Activated CD8-positive, alpha-beta memory T cell treated with anti-CD3 and anti-CD28 coated beads for 48 hours (primary cell): ENCODE data around the gene CREB1.

ENCODE experiments used
- DNase-seq, 3 experiments: peaks; one replicate each; pipeline ENCODE4 v3.0.0-alpha.2; 2020; ENCODE audit warnings: low read depth in 2 of 3, low spot score in 2 of 3

Gene CREB1

DNA sequence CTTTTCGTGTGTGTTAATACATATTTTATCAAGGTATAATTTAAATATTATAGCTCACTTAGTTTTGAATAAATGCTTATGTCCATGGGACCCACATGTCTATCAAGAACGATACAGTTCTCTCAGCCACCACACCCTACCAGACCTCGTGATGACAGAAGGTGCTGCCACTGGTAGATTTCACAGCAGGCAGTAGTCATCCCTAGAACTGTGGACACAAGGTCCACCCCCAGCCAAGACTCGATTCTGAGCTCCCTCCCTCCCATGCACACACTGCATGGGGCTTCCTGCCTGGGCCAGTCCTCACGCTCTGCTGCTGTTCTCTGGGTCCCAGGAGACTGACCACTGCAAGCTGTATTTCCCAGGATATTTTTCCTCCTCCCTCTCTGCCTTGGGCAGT lies 26.5 kb upstream of the CREB1 start:
- no peak for DNase-seq

DNA sequence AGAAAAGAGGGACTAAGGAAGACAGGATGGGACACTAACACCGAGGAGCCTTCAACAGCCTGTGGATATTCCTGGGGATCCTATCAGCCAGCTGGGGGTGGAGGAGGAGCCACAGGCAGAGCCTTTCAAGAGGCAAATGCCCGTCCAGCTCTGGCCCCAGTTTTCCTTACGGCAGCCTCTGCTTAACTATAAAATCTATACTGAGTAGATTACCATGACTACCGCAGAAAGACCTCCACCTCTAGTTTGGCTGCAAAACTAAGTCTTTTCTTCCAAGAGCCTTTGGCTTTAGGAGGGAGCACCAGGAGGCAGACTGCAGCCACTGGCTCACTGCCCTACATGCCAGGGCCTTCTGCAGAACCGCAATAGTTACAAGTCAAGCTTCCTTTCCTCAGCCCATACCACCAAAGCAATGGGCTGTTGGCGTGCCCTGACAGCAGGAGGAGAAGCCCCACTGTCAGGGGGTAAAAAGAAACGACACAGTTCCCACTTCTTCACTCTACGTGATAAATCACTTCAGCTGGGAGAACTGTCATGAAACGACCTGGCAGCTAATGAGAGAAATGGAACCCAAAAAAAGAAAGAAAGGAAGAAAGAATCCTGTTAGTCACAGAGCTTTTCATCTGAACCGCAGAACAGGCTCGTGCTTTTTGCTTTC lies 25.1 kb upstream of the CREB1 start:
- no peak for DNase-seq

DNA sequence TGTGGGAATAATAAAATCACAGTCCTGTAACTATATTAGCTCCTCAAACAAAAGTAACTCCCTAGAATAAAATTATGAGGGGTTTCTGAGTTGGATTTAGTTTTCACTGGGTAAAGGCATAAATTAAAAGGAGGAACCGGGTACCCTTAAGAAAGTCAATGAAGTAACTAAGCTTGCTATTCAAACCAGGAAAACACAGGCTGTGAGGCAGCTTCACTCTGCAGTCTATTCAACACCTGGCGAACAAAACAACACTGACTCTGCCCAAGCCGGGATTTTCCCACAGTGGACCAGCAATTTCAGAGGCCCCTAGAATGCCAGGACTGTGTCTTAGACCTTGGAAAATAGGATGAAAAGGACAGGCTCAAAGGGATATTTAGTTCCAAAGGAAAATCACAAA lies 24.6 kb upstream of the CREB1 start:
- DNase-seq = no peak

DNA sequence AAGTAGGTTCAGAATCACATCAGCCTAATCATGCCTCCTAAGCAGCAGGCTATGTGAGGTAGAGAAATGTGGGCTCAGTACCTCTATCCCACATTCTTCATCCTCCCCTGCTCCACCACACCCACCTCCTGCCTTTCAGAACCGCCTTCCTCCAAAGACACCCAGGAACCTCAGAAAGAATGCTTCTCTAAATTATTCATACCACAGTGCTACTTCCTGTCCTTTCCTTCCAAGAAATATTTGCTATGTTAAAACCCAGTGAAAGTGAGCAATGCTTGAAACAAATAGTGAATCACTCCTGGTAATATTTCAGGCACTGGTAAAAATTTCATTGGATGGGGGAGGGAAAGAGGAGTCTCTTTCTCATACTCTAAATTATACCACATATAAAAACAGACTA lies 24.0 kb upstream of the CREB1 start:
- no peak for DNase-seq

DNA sequence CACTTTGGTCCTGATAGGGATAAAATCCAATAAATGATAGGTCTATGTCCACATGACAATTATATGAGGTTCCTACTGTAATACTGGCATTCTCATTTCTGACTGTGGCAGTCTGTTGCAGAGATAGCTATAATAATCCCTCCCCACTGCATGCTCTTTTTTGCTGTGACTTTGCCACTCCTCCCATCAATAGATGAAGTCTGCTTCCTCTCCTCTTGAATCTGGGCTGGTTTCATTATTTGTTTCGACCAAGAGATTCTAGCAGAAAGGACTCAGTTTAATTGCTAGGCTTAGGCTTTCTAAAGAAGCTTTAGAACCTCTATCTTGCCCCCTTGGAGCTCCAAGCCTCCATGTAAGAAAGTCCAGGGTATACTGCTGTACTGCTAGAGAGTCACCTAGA lies 23.3 kb upstream of the CREB1 start:
- DNase-seq = no peak

DNA sequence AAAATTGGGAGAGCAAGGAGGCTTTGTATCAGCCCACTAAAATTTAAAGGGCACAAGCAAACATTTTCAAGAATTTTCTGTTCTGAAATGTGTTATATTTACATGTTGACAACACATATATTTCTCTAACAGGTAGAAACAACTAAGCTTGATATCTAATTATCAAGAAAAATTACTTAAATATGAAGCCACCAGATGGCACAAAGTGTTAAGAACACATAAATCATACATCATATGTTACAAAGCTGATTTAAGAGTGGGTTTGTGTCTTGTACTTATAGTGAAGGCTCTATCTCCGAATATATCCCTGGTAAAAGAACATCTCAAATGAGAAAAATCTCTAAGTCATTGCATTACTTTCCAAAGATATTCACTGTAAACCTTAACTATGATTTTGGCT lies 19.6 kb upstream of the CREB1 start:
- DNase-seq = no peak

DNA sequence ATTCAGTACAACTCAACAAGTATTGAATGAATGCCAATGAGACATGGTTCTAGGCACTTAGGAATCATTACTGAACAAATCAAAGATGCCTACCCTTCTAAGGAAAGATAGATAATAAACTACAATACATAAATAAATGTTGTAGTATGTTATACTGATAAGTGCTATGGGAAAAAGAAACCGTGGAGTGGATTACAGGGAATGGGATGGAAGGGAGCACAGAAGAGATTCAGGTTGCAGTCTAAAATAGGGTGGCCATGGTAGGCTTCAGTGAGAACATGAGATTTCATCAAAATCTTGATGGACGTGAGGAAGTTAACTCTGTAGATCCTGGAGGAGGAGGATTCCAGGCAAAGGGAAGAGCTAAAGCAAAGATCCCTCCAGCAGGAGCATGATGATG lies 17.9 kb upstream of the CREB1 start:
- no peak for DNase-seq

DNA sequence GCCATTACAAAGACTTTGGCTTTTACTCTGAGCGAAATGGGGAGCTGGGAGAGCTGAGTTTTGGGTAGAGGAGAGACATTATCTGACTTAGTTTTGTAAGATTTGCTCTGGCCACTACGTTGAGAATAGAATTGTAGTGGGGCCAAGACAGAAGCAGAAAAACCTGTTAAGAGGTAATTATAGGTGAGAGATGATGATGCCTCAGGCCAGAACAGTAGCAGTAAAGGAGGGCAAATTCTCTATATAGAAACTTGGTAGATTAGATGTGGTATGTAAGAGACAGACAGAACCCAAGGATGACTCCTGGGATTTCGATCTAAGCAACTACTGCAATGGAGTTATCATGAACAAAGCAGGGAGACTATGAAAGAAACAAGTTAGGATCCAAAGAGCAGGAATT lies 17.4 kb upstream of the CREB1 start:
- no peak for DNase-seq

DNA sequence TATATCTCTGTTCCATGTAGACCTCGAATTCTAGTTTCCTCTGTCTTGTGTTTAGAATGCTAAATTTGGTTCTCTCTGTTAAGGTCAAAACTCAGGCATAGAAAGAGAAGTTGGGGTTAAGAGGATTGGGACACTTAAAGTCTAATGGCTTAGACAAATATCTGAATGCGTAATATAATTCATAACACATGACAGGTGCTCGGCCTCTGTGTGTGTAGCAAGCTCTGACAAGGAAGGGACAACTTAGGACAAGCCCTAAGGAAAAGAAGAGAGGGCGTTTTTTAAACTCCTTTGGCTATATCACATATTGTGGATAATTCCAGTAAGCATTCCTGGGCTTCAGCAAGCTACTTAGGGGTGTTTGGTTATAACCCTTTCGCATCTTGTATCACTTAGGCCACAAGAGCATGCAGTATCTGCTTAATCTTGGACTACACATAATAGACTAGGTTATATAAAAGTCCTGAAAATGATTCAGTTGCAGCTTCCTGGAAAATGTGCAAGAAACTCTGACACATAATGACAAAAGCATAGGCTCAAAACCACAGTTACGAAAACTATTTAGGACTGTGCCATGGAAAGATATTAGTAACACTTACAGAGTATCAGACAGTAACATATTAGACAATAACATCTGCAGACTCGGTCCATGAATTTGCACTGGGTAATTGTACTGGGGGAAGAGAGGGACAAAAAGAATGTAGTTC lies 16.1 kb upstream of the CREB1 start:
- no peak for DNase-seq

DNA sequence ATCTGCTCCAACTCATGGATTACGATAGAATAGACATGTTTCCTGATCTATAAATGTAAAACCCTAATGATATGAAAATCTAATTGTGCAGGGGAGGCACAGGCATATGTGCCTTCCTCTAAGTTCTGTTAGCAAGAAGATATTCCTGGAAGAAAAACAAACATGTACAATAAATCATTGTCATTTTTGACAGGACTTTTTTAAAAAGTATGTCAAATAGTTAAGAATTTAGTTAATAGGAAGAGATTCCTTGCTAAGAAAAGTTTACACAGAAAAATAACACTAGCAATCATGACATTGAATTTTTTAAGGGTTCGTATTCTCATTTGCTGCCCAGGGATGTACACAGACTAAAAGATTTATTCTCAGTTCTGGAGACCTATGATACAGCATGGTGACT lies 15.3 kb upstream of the CREB1 start:
- no peak for DNase-seq

DNA sequence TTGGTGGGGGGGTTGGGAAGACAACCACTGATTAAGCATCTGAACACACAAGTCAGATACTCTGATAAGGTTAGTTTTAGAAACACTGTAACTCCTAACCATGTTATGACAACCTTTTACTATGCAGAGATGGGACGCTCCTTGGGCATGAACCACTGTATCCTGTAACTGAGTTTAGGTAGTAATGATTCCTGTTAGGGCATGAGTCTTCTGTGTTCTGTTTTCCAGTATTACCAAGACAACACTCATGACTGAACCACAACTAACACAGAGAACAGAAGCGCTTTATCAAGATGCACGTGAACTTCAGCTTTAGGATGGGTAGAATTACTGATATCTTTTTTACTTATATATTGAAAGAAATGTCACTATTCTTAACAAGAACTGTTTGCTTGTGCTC lies 14.1 kb upstream of the CREB1 start:
- DNase-seq = no peak

DNA sequence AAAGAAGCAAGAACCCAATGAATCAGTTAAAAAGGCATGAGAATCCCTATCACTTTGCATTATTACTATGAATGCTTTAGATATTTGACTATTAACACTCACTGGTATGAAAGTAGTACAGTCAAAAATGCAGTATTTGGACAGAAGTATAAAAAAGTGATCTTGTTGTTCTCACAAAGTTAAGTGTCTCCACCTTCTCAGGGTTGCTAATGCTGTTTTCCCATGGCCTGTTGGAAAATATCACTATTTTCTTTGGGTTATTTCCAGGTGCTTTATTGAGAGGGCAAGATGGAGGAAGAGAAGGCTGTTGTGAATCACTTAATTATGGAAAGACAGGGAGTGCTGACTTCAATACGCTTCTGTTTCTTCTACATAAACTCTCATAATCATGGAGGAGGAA lies 13.6 kb upstream of the CREB1 start:
- no peak for DNase-seq

DNA sequence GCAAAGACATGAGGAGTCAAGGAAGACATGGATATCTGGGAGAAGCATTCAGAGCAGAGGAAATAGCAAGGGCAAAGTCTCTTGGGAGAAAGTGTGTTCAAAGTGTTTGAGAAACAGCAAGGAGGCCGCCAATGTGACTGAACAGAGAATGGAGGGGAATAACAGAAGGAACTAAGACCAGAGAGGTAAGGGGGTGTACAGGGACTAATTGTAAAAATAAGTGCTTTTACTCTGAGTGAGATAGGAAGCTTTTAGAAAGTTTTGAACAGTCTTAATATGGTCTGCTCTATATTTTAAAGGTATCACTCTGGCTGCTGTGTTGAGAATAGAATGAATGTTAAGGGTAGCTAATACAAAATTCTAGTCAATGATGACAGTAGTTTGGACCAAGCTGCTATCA lies 6.8 kb upstream of the CREB1 start:
- DNase-seq = no peak

DNA sequence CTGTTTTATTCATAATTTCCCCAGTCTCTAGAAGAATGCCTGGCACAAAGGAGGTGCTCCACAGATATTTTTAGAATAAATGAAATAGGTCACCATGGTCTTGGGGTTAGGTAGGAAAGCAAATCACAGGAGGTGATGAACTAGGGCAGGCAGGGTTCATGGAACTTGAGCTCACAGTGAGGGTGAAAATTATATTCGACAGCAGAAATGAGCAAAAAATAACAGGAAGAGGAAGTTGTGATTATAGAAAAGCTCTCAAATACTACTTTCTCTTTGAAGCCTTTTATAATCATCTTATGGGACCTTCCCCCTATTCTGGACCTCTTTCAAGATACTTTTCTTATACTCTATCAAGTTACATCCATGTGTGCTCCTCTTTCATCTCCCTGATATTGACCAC lies 4.5 kb upstream of the CREB1 start:
- no peak for DNase-seq

DNA sequence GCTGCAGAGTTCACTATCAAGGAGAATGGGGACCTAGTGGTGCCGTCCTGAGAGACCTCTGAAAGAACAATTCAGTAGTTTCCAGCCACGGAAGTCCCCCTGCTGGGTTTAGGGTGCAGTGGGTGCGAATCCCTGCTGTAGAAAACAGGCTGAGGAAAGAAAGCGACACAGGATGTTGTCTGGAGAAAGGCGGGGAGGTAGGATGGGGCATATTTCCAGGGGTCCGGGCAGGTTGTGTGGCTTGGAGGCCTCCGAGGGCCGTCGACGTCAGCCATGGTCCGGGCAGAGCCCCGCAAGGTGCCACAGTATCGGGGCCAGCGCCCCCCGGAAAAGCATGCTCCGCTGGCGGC lies 807 bp upstream of the CREB1 start:
- DNase-seq = peak in 1 of 3 experiments; percentile 52

DNA sequence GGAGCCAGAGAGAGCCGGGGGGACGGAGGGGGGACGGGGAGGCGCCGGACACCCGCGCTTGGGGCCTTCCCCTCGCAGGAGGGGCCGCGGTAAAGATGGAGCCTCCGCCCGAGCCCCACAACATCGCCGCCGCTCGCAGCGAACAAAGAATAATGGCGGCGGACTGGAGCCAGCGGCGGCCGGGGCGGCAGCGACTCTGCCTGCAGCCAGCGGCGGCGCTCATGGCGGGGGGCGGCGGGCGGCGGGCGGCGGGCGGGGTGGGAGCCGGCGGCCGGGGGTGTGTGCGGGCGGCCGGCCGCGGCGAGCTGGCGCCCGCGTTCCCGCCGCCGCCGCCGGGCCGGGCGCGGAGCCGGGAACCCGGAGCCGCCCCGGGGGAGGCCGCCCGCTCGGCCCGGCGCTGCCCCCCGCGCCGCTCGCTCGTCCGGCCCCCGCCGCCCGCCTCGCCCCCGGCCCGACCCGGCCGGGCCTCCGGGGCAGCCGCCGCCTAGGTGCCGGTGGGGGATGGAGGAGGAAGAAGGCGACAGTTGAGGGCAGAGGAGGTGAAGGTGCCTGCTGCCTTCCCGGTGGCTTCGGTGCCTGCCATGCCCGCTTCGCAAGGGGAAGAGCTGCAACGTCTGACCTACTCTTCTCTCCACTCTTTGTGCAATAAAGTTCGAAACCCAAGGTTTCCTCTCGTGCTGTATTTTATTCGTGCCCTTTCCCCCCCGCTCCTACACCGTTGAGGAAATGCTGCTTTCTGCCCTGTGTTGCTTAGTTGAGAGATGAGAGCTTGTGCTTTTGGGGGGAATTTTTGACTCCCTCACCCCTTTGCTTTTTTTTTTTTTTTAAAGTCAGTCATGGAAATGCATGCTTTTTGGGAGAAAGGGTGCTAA lies 634 bp downstream of the CREB1 start:
- DNase-seq = peak in 2 of 3 experiments; percentile 25 to 47

DNA sequence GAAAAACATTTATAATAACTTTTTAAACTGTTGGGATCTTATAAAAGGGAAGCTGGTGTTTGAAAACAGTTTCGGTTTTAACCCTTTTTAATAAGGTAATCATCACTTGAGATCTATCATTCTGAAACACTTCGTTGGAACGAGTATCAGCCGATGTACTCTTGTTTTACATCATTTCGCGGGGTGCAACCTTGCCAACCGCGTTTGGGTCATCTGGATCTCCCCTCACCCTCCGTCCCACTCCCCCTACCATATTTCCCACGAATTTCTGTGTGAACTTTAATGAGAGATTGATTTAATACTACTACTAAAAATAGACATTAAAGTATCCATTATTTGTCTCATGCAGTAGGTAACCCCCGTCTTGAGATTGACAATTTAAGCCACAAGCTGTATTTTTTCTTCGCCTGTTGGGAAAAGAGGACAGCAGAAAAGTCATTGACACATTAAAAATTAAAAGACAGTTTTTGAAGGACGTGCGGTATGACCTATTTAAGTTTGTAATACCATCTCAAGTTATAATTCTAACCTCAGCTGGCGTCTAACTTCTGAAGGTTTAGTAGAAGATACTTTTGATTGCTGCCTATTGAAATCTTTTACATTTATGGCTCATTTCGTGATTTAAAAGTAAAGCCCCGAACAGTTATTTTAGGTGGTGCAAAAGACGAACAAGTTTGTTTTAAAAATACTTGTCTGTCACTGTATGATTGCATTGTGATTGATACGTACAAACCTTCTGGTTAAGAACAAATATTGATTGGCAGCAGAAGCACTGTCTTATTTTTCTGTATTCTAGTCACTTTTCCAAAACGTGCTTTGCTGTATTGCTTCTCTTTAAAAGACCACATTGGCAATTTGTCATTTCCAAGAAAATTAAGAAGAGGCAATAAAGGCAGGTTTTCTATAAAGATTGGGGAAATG lies 1.5 kb downstream of the CREB1 start:
- no peak for DNase-seq

DNA sequence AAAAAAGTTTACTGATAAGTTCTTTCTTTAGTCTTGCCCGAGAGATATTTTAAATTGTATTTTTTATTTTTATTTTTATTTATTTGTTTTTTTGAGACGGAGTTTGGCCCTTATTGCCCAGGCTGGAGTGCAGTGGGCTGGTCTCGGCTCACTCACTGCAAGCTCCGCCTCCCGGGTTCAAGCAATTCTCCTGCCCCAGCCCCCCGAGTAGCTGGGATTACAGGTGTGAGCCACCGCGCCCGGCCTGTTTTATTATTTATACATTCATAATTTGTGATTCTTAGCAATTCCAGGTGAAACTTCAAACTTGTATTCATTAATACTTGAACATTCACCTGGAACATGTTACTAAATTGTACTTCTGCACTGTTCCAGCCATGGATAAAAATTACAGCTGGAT lies 2.9 kb downstream of the CREB1 start:
- no peak for DNase-seq

DNA sequence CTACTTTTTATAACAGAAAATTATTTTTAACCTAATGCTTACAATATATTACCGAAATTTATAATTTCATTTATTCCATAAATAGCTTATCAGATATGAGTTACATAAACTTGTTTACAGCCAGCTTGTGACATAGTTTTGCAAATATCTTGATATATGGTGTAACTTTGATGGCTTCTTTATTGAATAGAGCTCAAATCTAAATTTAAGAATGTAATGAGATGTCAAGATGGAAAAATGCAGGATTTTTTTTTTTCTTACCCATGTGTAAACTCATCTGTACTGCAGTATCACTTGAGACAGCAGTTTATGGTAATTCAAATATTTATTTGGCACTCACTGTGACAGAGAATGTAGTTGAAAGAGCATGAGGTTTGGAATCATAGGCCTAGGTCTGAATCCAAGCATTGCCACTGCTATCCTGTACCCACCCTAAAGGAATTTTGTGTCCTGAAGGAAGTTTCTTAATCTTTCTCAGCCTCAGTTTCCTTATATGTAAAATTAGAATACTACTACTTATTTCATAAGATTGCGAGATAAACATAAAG lies 3.8 kb downstream of the CREB1 start:
- DNase-seq = no peak

DNA sequence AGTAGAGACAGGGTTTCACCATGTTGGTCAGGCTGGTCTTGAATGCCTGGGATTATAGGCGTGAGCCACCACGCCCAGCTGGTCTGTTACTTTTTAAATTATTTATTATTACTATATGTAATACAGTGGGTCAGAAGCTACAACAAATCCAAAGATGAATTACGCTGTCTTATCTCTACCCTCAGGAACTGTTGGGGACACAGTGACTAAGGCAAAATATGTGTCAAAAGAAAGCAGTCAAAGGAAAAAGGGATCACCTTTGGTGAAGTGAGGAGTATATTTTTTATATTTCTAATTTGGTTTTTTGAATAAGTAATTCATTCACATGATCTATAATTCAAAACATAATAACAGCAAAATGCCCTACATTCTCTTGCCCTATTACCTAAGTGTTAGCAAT lies 4.7 kb downstream of the CREB1 start:
- no peak for DNase-seq

DNA sequence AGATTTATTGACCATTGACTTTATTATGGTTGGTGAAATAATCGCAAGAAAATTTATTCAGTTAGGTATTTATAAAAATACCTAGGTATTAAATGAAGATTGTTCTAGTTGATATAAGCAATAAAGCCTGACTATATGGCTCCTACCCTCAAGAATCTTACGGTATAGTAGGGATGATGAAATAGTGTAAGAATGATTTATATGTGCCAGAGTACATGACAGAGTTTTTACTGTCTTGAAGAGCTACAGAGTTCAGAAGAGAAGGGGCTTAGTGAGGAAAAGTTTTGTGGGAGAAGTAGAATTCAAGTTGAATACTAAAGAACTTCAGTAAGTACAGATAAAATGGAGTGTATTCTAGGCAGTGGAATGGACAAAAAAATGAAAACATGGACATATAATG lies 9.7 kb downstream of the CREB1 start:
- DNase-seq = no peak
